Loucy (cell line): ENCODE measurements around the gene CLEC4D.

Source experiments
- H2AFZ ChIP-seq: fragments of 200-600 bp; sonication (generic); 2 replicates; pipeline ENCODE4 v1.6.0; 2016; ENCODE audit warnings: antibody characterized with exemption, mild to moderate bottlenecking, low read length, moderate library complexity
- H3F3A ChIP-seq: fragments of 200-600 bp; 2 replicates; pipeline ENCODE4 v1.6.0; 2016; ENCODE audit warnings: antibody characterized with exemption, low read depth, mild to moderate bottlenecking
- H3K27me3 ChIP-seq: fragments of 200-600 bp; sonication (generic); 2 replicates; pipeline ENCODE4 v1.6.1; 2014; ENCODE audit warnings: low read length, mild to moderate bottlenecking; ENCODE audit not compliant: insufficient read depth, poor library complexity, severe bottlenecking
- H3K36me3 ChIP-seq: fragments of 200-600 bp; sonication (generic); 2 replicates; pipeline ENCODE4 v1.6.1; 2016; ENCODE audit warnings: low read length; ENCODE audit not compliant: insufficient read depth
- H3K4me1 ChIP-seq: fragments of 200-600 bp; sonication (generic); 2 replicates; pipeline ENCODE4 v1.5.1; 2014; ENCODE audit warnings: low read length, mild to moderate bottlenecking; ENCODE audit not compliant: insufficient read depth, poor library complexity, severe bottlenecking
- H3K4me2 ChIP-seq: fragments of 200-600 bp; sonication (generic); 2 replicates; pipeline ENCODE4 v1.6.0; 2014; ENCODE audit warnings: antibody characterized with exemption, low read length, low read depth, mild to moderate bottlenecking; ENCODE audit not compliant: poor library complexity, severe bottlenecking
- H3K4me3 ChIP-seq: fragments of 200-600 bp; sonication (generic); 2 replicates; pipeline ENCODE4 v1.5.1; 2014; ENCODE audit warnings: low read length, mild to moderate bottlenecking, mixed read lengths; ENCODE audit not compliant: poor library complexity, severe bottlenecking
- H3K79me2 ChIP-seq: fragments of 200-600 bp; sonication (generic); 2 replicates; pipeline ENCODE4 v1.6.1; 2014; ENCODE audit warnings: low read length; ENCODE audit not compliant: insufficient read depth
- H3K9ac ChIP-seq: fragments of 200-600 bp; sonication (generic); 2 replicates; pipeline ENCODE4 v1.6.0; 2014; ENCODE audit warnings: mild to moderate bottlenecking, low read depth, low read length, moderate library complexity; ENCODE audit not compliant: poor library complexity, severe bottlenecking
- H3K9me2 ChIP-seq: fragments of 200-600 bp; sonication (generic); replicated peaks from 2 replicates; pipeline ENCODE4 v1.6.1; 2016; ENCODE audit warnings: low read depth, low read length, mixed read lengths
- H3K9me3 ChIP-seq: fragments of 200-600 bp; sonication (generic); 2 replicates; pipeline ENCODE4 v1.6.1; 2014; ENCODE audit warnings: mild to moderate bottlenecking, antibody characterized with exemption, low read length, low read depth; ENCODE audit not compliant: insufficient read depth
- H4K20me1 ChIP-seq: fragments of 200-600 bp; sonication (generic); 2 replicates; pipeline ENCODE4 v1.6.0; 2014; ENCODE audit warnings: antibody characterized with exemption, low read length, mild to moderate bottlenecking; ENCODE audit not compliant: insufficient read depth, poor library complexity, severe bottlenecking
- EZH2phosphoT487 ChIP-seq: fragments of 200-600 bp; IDR thresholded peaks from 2 replicates; pipeline ENCODE4 v1.6.1; 2018; ENCODE audit warnings: antibody characterized with exemption, mild to moderate bottlenecking, moderate library complexity, borderline replicate concordance
- TF ChIP-seq, protein P1 (sequence below): fragments of 200-600 bp; sonication (generic); conservative IDR thresholded peaks from 2 replicates; pipeline ENCODE4 v1.5.1; 2014; ENCODE audit warnings: mild to moderate bottlenecking, antibody characterized with exemption, low read length

The CLEC4D gene

DNA sequence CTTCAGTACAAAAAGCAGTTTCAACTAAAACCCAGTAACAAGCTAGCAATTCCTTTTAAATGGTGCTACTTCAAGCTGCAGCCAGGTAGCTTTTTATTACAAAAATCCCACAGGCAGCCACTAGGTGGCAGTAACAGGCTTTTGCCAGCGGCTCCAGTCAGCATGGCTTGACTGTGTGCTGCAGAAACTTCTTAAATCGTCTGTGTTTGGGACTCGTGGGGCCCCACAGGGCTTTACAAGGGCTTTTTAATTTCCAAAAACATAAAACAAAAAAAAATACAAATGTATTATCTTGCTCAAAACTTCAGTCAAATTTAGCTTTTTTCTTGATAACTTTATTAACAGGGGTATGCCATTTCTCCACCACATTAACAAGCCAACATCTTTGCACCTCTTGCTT is 31.0 kb downstream of the CLEC4D start:
- no peak for TF ChIP-seq EZH2phosphoT487
- TF ChIP-seq, protein P1, sequence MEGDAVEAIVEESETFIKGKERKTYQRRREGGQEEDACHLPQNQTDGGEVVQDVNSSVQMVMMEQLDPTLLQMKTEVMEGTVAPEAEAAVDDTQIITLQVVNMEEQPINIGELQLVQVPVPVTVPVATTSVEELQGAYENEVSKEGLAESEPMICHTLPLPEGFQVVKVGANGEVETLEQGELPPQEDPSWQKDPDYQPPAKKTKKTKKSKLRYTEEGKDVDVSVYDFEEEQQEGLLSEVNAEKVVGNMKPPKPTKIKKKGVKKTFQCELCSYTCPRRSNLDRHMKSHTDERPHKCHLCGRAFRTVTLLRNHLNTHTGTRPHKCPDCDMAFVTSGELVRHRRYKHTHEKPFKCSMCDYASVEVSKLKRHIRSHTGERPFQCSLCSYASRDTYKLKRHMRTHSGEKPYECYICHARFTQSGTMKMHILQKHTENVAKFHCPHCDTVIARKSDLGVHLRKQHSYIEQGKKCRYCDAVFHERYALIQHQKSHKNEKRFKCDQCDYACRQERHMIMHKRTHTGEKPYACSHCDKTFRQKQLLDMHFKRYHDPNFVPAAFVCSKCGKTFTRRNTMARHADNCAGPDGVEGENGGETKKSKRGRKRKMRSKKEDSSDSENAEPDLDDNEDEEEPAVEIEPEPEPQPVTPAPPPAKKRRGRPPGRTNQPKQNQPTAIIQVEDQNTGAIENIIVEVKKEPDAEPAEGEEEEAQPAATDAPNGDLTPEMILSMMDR = peak; percentile 92
- Histone ChIP-seq H3K4me3 (peak overlapping the region; percentile 56), H3K9ac (peak overlapping the region; percentile 42), H3K27me3 (no peaks in the 10 kb centered on the region), H2AFZ (peak overlapping the region; percentile 76), H4K20me1 (no peaks in the 10 kb centered on the region), H3K4me1 (no peaks in the 10 kb centered on the region), H3F3A (no peaks in the 10 kb centered on the region), H3K4me2 (peak overlapping the region; percentile 54), H3K79me2 (no peaks in the 10 kb centered on the region), H3K36me3 (no peaks in the 10 kb centered on the region), H3K9me2 (no peaks in the 10 kb centered on the region), H3K9me3 (no peaks in the 10 kb centered on the region)

DNA sequence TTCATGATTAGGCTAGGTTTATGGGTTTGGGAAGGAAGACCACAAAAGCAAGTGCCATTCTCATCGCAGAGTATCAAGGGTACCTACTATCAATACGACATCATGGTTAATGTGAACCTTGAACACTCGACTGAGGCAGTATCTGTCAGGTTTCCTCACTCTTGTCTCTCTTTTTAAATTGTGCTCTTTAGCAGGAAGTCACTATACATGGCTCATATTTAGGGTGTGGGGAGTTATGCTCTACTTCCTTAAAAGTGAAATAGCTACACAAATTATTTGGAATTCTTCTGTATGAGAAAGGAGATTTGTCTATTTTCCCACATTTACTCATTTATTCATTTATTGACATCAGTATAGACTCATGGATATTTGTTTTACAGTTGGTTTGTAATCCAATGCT is 33.3 kb downstream of the CLEC4D start:
- TF ChIP-seq EZH2phosphoT487 = no peak
- TF ChIP-seq, protein P1 = no peak
- no peak overlapping the region for H3K4me3 ChIP-seq
- H2AFZ ChIP-seq = no peak overlapping the region
- no peaks in the 10 kb centered on the region for H3K9me3 ChIP-seq
- no peaks in the 10 kb centered on the region for H3K79me2 ChIP-seq
- H4K20me1 ChIP-seq = no peaks in the 10 kb centered on the region
- H3K4me2 ChIP-seq = no peak overlapping the region
- no peaks in the 10 kb centered on the region for H3K36me3 ChIP-seq
- no peaks in the 10 kb centered on the region for H3K9me2 ChIP-seq
- no peaks in the 10 kb centered on the region for H3F3A ChIP-seq
- H3K27me3 ChIP-seq = no peaks in the 10 kb centered on the region
- H3K9ac ChIP-seq = no peak overlapping the region
- H3K4me1 ChIP-seq = no peaks in the 10 kb centered on the region

DNA sequence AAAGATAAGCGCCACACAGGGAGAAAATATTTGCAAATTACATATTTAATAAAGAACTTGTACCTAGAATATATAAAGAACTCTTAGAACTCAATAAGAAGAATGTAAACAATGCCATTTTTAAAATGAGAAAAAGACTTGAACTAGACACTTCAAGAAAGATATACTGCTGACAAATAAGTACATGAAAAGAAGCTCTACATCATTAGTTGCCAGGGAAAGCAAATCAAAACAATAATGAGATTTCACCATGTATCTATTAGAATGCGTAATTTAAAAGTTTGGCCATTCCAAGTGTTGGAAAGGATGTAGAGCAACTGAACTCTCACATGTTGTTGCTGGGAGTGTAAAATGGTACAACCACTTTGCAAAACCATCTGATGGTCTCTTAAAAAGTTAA is 34.3 kb downstream of the CLEC4D start:
- H3K9ac ChIP-seq = no peak overlapping the region
- H3K9me3 ChIP-seq = no peaks in the 10 kb centered on the region

More for the DNA sequence above, 34.3 kb downstream of the CLEC4D start:
- H3K4me1 ChIP-seq = no peaks in the 10 kb centered on the region
- no peaks in the 10 kb centered on the region for H3K27me3 ChIP-seq
- no peaks in the 10 kb centered on the region for H3K79me2 ChIP-seq
- H3K9me2 ChIP-seq = no peaks in the 10 kb centered on the region
- H3K4me3 ChIP-seq = no peak overlapping the region
- H4K20me1 ChIP-seq = no peaks in the 10 kb centered on the region
- no peak overlapping the region for H3K4me2 ChIP-seq
- no peaks in the 10 kb centered on the region for H3K36me3 ChIP-seq
- TF ChIP-seq, protein P1 = no peak
- no peak for TF ChIP-seq EZH2phosphoT487
- H2AFZ ChIP-seq = no peak overlapping the region
- H3F3A ChIP-seq = no peaks in the 10 kb centered on the region
